HG03097 (cell line): Measurements from ENCODE around the gene FHIP1A.
"Not testable (repeated sequence)": the region's sequence is repeated elsewhere in the genome, so short reads cannot be mapped to it uniquely, and the experiment has no call there.

Source experiments
- ATAC-seq: cut with Tn5 transposase; IDR thresholded peaks from one replicate; pipeline ENCODE4 v1.9.1; 2021; ENCODE audit not compliant: unreplicated experiment, low FRiP score

Gene FHIP1A

GRCh38 chr4:151408630-151409469, at the start of gene FHIP1A:
Gene FHIP1A (plus strand): TSS chr4:151409176. CDS start chr4:151566260, 157,084 bp downstream.
- peak; percentile 71 for ATAC-seq

GRCh38 chr4:151359576-151359975, 49.4 kb upstream of the FHIP1A start:
- ATAC-seq: no peak

GRCh38 chr4:151361126-151361525, 47.9 kb upstream of the FHIP1A start:
- ATAC-seq: no peak

GRCh38 chr4:151361966-151362365, 47.0 kb upstream of the FHIP1A start:
- ATAC-seq: no peak

GRCh38 chr4:151362404-151363164, 46.4 kb upstream of the FHIP1A start:
- ATAC-seq: peak; percentile 95

GRCh38 chr4:151376540-151376939, 32.4 kb upstream of the FHIP1A start:
- no peak for ATAC-seq

- ATAC-seq: no peak
Measured at GRCh38 chr4:151389311-151389710, 19.7 kb upstream of the FHIP1A start.

GRCh38 chr4:151389799-151390198, 19.2 kb upstream of the FHIP1A start:
- not testable (repeated sequence) for ATAC-seq

GRCh38 chr4:151395873-151396272, 13.1 kb upstream of the FHIP1A start:
- no peak for ATAC-seq

GRCh38 chr4:151400343-151400742, 8.6 kb upstream of the FHIP1A start:
- ATAC-seq: no peak

- ATAC-seq: no peak
Measured at GRCh38 chr4:151401739-151402138, 7.2 kb upstream of the FHIP1A start.

GRCh38 chr4:151402145-151402865, 6.7 kb upstream of the FHIP1A start:
- no peak for ATAC-seq

GRCh38 chr4:151403656-151404055, 5.3 kb upstream of the FHIP1A start:
- no peak for ATAC-seq

- not testable (repeated sequence) for ATAC-seq
Measured at GRCh38 chr4:151404802-151405201, 4.2 kb upstream of the FHIP1A start.

GRCh38 chr4:151407018-151407417, 2.0 kb upstream of the FHIP1A start:
- ATAC-seq: no peak

- peak; percentile 86 for ATAC-seq
Measured at GRCh38 chr4:151407466-151408379, 1.3 kb upstream of the FHIP1A start.

- ATAC-seq: no peak
Measured at GRCh38 chr4:151408380-151408629, 671 bp upstream of the FHIP1A start.

GRCh38 chr4:151409470-151410313, 716 bp downstream of the FHIP1A start:
- no peak for ATAC-seq

GRCh38 chr4:151415978-151416377, 7.0 kb downstream of the FHIP1A start:
- no peak for ATAC-seq
